ENCODE results near the gene EPG5. TPM values are rescaled to one million over a fixed set of nuclear protein-coding genes. Genes with fewer than 3 reads are reported as not detected.
"Not testable (repeated sequence)": the region's sequence is repeated elsewhere in the genome, so short reads cannot be mapped to it uniquely, and the experiment has no call there.

The EPG5 gene
- total RNA-seq, 6 donors from 2014 or later: 28.6 to 109 (median 39.6) TPM

GRCh38 chr18:45830917-45831316 is 136.2 kb downstream of the EPG5 start:
- TF ChIP-seq POLR2A (IDR thresholded peaks at IDR 0.05) (no peak), POLR2AphosphoS5 (IDR thresholded peaks at IDR 0.05) (no peak), EP300 (IDR thresholded peaks at IDR 0.05) (no peak)
- TF ChIP-seq, protein P1, sequence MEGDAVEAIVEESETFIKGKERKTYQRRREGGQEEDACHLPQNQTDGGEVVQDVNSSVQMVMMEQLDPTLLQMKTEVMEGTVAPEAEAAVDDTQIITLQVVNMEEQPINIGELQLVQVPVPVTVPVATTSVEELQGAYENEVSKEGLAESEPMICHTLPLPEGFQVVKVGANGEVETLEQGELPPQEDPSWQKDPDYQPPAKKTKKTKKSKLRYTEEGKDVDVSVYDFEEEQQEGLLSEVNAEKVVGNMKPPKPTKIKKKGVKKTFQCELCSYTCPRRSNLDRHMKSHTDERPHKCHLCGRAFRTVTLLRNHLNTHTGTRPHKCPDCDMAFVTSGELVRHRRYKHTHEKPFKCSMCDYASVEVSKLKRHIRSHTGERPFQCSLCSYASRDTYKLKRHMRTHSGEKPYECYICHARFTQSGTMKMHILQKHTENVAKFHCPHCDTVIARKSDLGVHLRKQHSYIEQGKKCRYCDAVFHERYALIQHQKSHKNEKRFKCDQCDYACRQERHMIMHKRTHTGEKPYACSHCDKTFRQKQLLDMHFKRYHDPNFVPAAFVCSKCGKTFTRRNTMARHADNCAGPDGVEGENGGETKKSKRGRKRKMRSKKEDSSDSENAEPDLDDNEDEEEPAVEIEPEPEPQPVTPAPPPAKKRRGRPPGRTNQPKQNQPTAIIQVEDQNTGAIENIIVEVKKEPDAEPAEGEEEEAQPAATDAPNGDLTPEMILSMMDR (IDR thresholded peaks at IDR 0.05): no peak
- DNase-seq (no peak), ATAC-seq (ENCODE audit: low FRiP score in 2 of 2) (no peak)
- Histone ChIP-seq H3K4me1 (peaks cover 20 to 29% (median 22%) of the 10 kb centered on the region in 4 donors), H3K36me3 (no peaks in the 10 kb centered on the region), H3K4me3 (no peak overlapping the region), H3K9me3 (no peaks in the 10 kb centered on the region), H3K27ac (no peak overlapping the region), H3K27me3 (no peaks in the 10 kb centered on the region)
- 86 to 88% methylated on average over 7 of the region's 7 CpGs for WGBS, 2 donors

DNA sequence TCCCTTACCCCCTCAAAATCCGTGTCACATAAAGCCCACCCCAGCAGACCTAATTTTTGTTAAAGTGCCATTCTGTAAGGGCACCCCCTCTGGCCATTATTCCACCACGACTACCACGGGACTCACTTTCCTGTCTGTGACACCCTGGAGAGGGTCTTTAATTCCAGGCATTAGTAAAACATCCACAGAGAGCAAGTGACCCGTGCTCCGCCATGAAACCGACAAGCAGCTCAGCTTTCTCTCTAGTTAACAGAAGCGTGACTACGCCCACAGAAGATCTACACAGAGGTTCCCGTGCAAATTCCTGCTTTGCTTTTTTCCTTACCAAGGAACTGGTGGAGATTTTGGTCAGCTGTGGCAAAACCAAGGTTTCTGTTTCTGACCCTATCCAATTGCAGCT is 137.3 kb downstream of the EPG5 start:
- no peaks in the 10 kb centered on the region for H3K9me3 ChIP-seq
- H3K4me1 ChIP-seq: peaks cover 20 to 35% (median 22%) of the 10 kb centered on the region in 4 donors
- ATAC-seq (ENCODE audit: low FRiP score in 2 of 2) (no peak), DNase-seq (no peak)
- H3K4me3 ChIP-seq: no peak overlapping the region
- no peaks in the 10 kb centered on the region for H3K27me3 ChIP-seq
- TF ChIP-seq POLR2A (IDR thresholded peaks at IDR 0.05) (no peak), POLR2AphosphoS5 (IDR thresholded peaks at IDR 0.05) (no peak), EP300 (IDR thresholded peaks at IDR 0.05) (no peak)
- TF ChIP-seq, protein P1 (IDR thresholded peaks at IDR 0.05): no peak
- H3K27ac ChIP-seq: no peak overlapping the region
- 66 to 81% methylated on average over 9 of the region's 9 CpGs for WGBS, 2 donors
- H3K36me3 ChIP-seq: no peaks in the 10 kb centered on the region

GRCh38 chr18:45828917-45829811 is 138.0 kb downstream of the EPG5 start:
- Histone ChIP-seq H3K36me3 (no peaks in the 10 kb centered on the region), H3K27me3 (no peaks in the 10 kb centered on the region), H3K27ac (peak overlapping the region in 3 of 4 donors; percentile 7 to 46 (median 45)), H3K4me1 (peaks cover 20 to 35% (median 22%) of the 10 kb centered on the region in 4 donors), H3K4me3 (peak overlapping the region in 1 of 4 donors; percentile 31), H3K9me3 (no peaks in the 10 kb centered on the region)
- DNase-seq (peak in 1 of 2 donors; percentile 59), ATAC-seq (ENCODE audit: low FRiP score in 2 of 2) (peak; percentile 64 to 74)
- WGBS, 2 donors: 33 to 39% methylated on average over 4 to 9 of the region's 9 CpGs
- TF ChIP-seq, protein P1 (IDR thresholded peaks at IDR 0.05): no peak
- no peak for TF ChIP-seq POLR2A (IDR thresholded peaks at IDR 0.05)
- no peak for TF ChIP-seq EP300 (IDR thresholded peaks at IDR 0.05)
- no peak for TF ChIP-seq POLR2AphosphoS5 (IDR thresholded peaks at IDR 0.05)

DNA sequence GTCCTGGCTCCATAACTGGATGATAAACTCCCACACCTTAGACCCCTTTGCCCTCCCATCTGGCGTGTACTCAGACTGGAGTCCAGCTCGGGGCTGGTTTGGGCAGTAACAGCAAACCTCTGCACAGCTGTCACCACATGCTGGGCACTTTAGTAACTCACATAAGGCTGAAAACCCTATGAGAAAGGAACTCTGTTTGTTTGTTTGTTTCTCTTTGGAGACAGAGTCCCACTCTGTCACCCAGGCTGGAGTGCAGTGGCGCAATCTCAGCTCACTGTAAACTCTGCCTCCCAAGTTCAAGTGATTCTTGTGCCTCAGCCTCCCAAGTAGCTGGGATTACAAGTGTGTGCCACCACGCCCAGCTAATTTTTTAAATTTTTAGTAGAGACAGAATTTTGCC is 140.4 kb downstream of the EPG5 start:
- 87 to 93% methylated on average over 4 of the region's 4 CpGs for WGBS, 2 donors
- H3K4me1 ChIP-seq: peaks cover 20 to 35% (median 22%) of the 10 kb centered on the region in 4 donors
- H3K27me3 ChIP-seq; H3K27ac ChIP-seq; H3K4me3 ChIP-seq; H3K36me3 ChIP-seq; H3K9me3 ChIP-seq; ATAC-seq (ENCODE audit: low FRiP score in 2 of 2); DNase-seq: not testable (repeated sequence)

GRCh38 chr18:45826084-45826483 is 141.0 kb downstream of the EPG5 start:
- Histone ChIP-seq H3K27me3 (no peaks in the 10 kb centered on the region), H3K36me3 (no peaks in the 10 kb centered on the region), H3K4me1 (peaks cover 20 to 35% (median 22%) of the 10 kb centered on the region in 4 donors), H3K9me3 (no peaks in the 10 kb centered on the region), H3K27ac (no peak overlapping the region), H3K4me3 (no peak overlapping the region)
- no peak for TF ChIP-seq POLR2A (IDR thresholded peaks at IDR 0.05)
- TF ChIP-seq EP300 (IDR thresholded peaks at IDR 0.05): no peak
- TF ChIP-seq POLR2AphosphoS5 (IDR thresholded peaks at IDR 0.05): no peak
- TF ChIP-seq, protein P1 (IDR thresholded peaks at IDR 0.05): no peak
- DNase-seq: no peak
- ATAC-seq (ENCODE audit: low FRiP score in 2 of 2): no peak
- WGBS, 2 donors: 78 to 83% methylated on average over 4 of the region's 4 CpGs

Data from upper lobe of left lung (tissue), 6 donors.